ENCODE data around the gene PRSS21. TPM values are rescaled to one million over a fixed set of nuclear protein-coding genes. Genes with fewer than 3 reads are reported as not detected.

The PRSS21 gene
- polyA plus RNA-seq, 3 donors: 2.1 to 9.0 (median 3.1) TPM

GRCh38 chr16:2827374-2827791 is 10.3 kb downstream of the PRSS21 start:
- WGBS (ENCODE audit: insufficient coverage): 94% methylated on average over 15 of the region's 15 CpGs
- DNase-seq: no peak
- Histone ChIP-seq H3K27me3 (ENCODE audit: control insufficient read depth in 2 of 2, insufficient read depth in 2 of 2, low read length in 2 of 2) (no peaks in the 10 kb centered on the region), H3K9me3 (replicated peaks in 1 of 2; ENCODE audit: control insufficient read depth in 1 of 2, insufficient read depth in 1 of 2, low read length in 2 of 2) (peaks cover 0 to 4% of the 10 kb centered on the region in 2 donors), H3K4me3 (replicated peaks in 1 of 3; ENCODE audit: low read depth in 2 of 3, low read length in 3 of 3) (no peak overlapping the region), H3K9ac (ENCODE audit: insufficient read depth, low read length, poor library complexity, severe bottlenecking) (no peak overlapping the region), H3K36me3 (replicated peaks in 1 of 2; ENCODE audit: control insufficient read depth in 1 of 2, insufficient read depth in 2 of 2, low read length in 2 of 2) (no peaks in the 10 kb centered on the region), H3K79me2 (ENCODE audit: insufficient read depth, low read length) (no peaks in the 10 kb centered on the region), H3K4me2 (replicated peaks; ENCODE audit: extremely low read depth, low read length, poor library complexity, severe bottlenecking) (no peak overlapping the region), H4K20me1 (ENCODE audit: insufficient read depth, low read length) (no peaks in the 10 kb centered on the region), H3K4me1 (ENCODE audit: control insufficient read depth in 1 of 2, insufficient read depth in 2 of 2, low read length in 2 of 2) (peaks cover 14 to 18% of the 10 kb centered on the region in 2 donors), H3K27ac (ENCODE audit: low read depth in 1 of 2, low read length in 2 of 2) (no peak overlapping the region), H2AFZ (ENCODE audit: insufficient read depth, low read depth, low read length, poor library complexity, severe bottlenecking) (no peak overlapping the region)
- Mint-ChIP-seq H3K9me3 (peaks cover 0 to 9% (median 1%) of the 10 kb centered on the region in 7 donors), H3K27ac (no peak overlapping the region), H3K36me3 (no peaks in the 10 kb centered on the region), H3K4me1 (peaks cover 12% of the 10 kb centered on the region), H3K27me3 (ENCODE audit: low read depth in 3 of 3) (peaks cover 1 to 2% (median 2%) of the 10 kb centered on the region in 3 donors), H3K4me3 (no peak overlapping the region)
- intact Hi-C loops (cut with micrococcal nuclease): no loop called here
- TF ChIP-seq CTCF (IDR thresholded peaks at IDR 0.05): no peak

GRCh38 chr16:2827831-2828520 is 10.9 kb downstream of the PRSS21 start:
- no peaks in the 10 kb centered on the region for H3K36me3 Mint-ChIP-seq

More at GRCh38 chr16:2827831-2828520, 10.9 kb downstream of the PRSS21 start:
- DNase-seq: no peak
- Mint-ChIP-seq H3K27me3 (ENCODE audit: low read depth in 3 of 3) (peaks cover 2 to 4% (median 3%) of the 10 kb centered on the region in 3 donors), H3K4me3 (no peak overlapping the region), H3K4me1 (peaks cover 12% of the 10 kb centered on the region), H3K27ac (peak overlapping the region in 1 of 7 donors; percentile 18), H3K9me3 (peaks cover 1 to 11% (median 5%) of the 10 kb centered on the region in 7 donors)
- Histone ChIP-seq H3K4me2 (replicated peaks; ENCODE audit: extremely low read depth, low read length, poor library complexity, severe bottlenecking) (no peak overlapping the region), H3K4me1 (ENCODE audit: control insufficient read depth in 1 of 2, insufficient read depth in 2 of 2, low read length in 2 of 2) (peaks cover 14 to 18% of the 10 kb centered on the region in 2 donors), H3K36me3 (replicated peaks in 1 of 2; ENCODE audit: control insufficient read depth in 1 of 2, insufficient read depth in 2 of 2, low read length in 2 of 2) (no peaks in the 10 kb centered on the region), H3K9ac (ENCODE audit: insufficient read depth, low read length, poor library complexity, severe bottlenecking) (no peak overlapping the region), H3K79me2 (ENCODE audit: insufficient read depth, low read length) (no peaks in the 10 kb centered on the region), H2AFZ (ENCODE audit: insufficient read depth, low read depth, low read length, poor library complexity, severe bottlenecking) (no peak overlapping the region), H3K4me3 (replicated peaks in 1 of 3; ENCODE audit: low read depth in 2 of 3, low read length in 3 of 3) (no peak overlapping the region), H3K9me3 (replicated peaks in 1 of 2; ENCODE audit: control insufficient read depth in 1 of 2, insufficient read depth in 1 of 2, low read length in 2 of 2) (peaks cover 0 to 4% of the 10 kb centered on the region in 2 donors), H3K27me3 (ENCODE audit: control insufficient read depth in 2 of 2, insufficient read depth in 2 of 2, low read length in 2 of 2) (no peaks in the 10 kb centered on the region), H4K20me1 (ENCODE audit: insufficient read depth, low read length) (no peaks in the 10 kb centered on the region), H3K27ac (ENCODE audit: low read depth in 1 of 2, low read length in 2 of 2) (no peak overlapping the region)
- WGBS (ENCODE audit: insufficient coverage): 95% methylated on average over 8 of the region's 14 CpGs
- TF ChIP-seq CTCF (IDR thresholded peaks at IDR 0.05): no peak
- intact Hi-C loops (cut with micrococcal nuclease): no loop called here
